ENCODE results near the gene MVB12B.

- no peak for TF ChIP-seq CTCF (conservative IDR thresholded peaks at IDR 0.05; ENCODE audit: low read depth, low read length)
- no peak for TF ChIP-seq RFX5 (IDR thresholded peaks at IDR 0.05; ENCODE audit: low read depth, low read length)
Measured at GRCh38 chr9:126432659-126433058, 106.0 kb downstream of the MVB12B start.
